Activated CD4-positive, alpha-beta T cell treated with anti-CD3 and anti-CD28 coated beads, Interleukin-2, amount 50 U/mL, for 1 hour (primary cell): ENCODE data around the gene MAML3.

ENCODE experiments used
- DNase-seq: peaks from one replicate; pipeline ENCODE4 v3.0.0-alpha.2; 2020

Gene MAML3

DNA sequence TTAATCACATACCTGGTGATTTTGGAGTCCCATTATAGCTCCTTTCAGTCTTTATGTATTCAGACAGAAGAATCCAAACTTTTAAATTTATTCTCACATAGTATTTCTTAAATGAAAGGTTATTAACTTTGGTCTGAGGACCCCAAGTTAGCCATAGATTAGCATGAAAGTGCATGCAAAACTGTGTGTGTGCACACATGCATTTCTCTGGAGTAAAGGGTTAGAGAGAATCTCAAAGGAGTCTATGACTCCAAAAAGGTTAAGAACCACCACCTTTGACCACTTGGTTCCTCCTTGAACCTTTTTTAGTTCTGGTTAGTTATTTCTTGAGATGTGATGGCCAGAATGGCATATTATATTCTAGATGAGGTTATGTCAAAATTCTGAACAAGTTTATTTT, 386.4 kb downstream of the MAML3 start:
- DNase-seq: no peak

DNA sequence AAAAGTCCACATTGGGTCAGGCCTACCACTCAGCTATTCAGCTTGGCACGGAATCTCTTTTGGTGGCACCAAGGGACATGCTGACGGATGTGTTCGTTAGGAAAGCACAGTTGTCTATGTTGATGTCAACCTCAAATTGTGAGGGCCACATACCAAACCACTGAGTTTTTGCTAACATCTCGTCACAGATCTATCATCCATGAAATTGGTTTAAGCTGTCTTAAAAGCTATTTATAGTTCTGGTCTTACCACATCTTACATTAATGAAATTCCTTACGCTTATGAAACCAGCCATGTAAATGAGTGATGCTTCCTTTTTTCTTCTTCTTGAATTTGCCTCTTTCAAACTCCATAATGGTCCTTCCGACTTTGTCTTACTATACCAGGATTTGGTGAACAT, 386.8 kb downstream of the MAML3 start:
- DNase-seq: no peak

DNA sequence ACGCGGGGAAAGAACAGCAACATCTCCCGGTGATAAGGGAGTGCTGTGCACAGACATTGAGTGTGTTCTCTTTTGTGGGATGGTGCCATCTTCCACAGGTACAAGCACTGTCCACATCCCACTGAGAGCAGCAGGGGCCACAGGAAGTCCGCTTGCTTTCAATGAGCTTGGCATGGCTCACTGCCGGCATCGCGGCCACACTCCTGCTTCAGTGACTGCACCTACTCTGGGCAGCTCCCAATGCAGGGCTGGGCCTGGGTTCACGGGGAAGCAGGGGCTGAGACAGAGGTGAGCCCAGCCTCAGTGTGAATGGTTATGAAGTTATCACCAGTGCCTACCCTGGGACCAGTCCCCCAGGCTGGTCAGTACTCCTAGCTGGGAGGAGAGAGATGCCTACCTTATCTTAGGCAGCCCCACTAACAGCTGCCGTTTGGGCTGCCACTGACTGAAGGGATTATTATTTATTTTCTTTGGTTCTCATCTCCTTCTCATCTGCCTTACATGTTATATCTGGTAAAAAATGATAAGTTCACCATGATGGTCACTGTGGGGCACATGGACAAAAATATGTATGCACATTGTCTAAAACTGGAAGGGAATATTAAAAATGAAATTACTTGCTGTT, 389.2 kb downstream of the MAML3 start:
- DNase-seq: no peak

DNA sequence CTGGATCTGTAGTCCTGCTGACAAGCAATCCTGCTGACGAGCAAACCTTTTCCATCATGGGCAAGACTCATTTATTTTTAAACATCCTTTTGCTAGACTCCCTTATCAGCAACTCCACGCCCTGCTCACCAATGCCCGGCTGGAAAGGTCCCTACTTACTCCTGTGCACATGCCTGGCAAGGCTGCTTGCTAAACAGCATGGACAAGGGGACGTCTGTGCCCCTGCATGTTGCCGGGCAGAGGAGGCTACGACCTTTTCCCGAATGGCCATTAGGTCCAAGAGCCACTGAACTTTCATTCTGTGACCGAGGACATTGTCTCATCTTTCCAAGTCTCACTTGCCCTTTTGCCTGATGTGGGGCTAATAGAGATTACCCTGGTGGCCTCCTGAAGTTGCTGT, 389.8 kb downstream of the MAML3 start:
- DNase-seq: no peak

DNA sequence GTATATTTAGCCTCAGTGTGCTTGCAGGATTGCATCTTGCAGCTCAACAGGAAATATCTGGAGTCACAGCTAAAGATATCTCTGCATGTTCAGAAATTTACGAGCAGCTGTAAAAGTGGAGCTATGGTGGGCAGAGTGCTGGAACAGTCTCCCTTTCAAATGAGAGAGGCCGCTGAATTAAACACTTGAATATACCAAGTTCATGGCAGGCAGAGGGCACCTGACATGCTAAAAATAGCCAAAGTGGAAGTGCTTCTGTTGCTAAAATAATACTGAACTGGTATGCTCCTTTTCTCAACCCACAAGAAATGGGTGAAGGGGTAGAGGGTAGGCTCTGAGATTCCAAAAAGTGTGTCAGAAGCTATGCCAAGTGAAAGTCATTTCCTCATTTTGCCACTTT, 390.3 kb downstream of the MAML3 start:
- no peak for DNase-seq

DNA sequence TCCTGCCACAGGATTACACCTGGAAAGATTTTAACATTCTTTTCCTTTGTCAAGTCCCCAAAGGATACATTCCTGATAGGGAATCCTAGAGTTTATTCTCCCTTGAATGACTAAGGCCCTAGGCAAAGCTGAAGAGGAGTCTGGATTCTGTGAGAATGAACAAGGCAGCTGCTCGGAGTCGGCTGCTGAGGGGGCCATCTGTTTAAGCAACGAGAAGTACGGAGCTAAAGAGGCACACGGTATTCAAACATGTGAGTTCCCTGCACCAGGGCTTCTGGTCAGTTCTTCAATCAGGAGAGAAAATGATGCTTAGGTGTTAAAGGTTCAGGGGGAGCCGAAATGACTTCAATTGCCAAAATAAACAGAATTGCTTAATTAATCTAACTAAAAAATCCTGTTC, 390.8 kb downstream of the MAML3 start:
- no peak for DNase-seq

DNA sequence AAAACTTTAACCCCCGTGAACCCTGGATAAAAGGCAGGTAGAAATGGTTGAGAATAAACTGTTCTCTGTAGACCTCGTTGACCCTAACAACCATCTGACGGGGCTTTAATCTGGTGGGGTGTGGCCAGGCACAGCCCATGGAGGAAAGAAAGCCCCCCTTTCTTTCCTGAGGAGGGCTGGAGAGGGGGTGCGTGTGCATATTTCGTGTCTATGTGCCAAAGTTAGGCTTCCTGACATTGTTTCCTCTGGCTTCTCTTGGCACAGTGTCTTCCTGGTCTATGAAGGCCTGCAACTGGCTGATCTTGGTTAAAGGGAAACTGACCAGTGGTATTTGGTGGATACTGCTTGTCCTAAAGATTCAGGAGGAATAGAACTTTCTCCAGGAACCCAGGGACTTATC, 391.3 kb downstream of the MAML3 start:
- DNase-seq: no peak

DNA sequence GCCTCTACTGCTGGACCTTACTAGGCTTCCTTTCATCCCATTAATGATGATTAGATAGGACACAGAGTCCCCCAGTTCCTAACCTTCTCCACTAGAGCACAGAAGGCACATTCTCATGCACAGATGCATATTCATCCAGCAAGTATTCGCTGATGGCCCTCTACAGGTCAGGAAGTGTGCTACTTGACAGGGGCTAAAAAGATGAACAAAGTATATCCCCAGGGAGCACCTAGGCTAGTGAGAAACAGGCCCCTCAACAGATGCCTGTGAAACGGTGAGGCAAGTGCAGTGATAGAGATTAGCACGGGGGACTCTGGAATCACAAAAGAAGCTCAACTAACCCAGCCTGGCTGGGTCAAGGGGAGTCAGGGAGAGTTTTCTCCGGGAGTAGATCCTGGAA, 392.5 kb downstream of the MAML3 start:
- DNase-seq: no peak

DNA sequence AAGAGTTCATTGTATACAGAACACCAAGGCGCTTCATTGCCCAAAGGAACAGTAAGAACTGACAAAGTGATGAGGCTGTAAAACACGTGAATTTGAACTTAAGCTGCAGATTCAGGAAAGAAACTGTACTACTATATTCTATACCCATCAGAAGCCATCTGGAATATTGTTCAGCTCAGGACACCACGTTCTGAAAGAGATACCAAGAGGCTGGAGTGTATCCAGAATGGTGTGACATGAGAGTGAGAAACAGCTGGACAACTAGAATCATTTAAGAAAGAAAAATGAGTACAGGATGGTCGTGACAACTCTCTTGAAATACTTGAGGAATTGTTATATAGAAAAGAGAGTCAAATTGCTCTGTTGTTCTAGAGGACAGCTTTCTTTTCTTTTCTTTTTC, 393.4 kb downstream of the MAML3 start:
- DNase-seq: no peak

DNA sequence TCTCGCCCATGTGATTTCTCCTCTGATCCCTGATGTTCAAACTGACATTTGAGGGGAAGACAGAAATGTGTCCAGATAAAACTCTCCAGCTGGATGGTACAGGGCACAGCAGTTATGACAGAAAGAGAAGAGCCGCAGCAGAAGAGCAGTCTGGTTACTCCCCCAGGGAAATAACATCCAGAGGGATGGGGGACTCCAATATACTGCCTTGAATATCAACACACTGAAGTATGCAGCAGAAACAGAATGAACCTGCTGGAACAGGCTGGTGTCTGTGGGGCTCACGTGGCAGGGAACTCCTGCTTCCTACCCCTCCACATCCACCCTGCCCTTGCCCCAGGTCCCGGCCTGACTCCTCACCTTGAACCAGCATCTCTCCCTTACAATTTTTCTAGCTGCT, 394.9 kb downstream of the MAML3 start:
- DNase-seq: no peak

DNA sequence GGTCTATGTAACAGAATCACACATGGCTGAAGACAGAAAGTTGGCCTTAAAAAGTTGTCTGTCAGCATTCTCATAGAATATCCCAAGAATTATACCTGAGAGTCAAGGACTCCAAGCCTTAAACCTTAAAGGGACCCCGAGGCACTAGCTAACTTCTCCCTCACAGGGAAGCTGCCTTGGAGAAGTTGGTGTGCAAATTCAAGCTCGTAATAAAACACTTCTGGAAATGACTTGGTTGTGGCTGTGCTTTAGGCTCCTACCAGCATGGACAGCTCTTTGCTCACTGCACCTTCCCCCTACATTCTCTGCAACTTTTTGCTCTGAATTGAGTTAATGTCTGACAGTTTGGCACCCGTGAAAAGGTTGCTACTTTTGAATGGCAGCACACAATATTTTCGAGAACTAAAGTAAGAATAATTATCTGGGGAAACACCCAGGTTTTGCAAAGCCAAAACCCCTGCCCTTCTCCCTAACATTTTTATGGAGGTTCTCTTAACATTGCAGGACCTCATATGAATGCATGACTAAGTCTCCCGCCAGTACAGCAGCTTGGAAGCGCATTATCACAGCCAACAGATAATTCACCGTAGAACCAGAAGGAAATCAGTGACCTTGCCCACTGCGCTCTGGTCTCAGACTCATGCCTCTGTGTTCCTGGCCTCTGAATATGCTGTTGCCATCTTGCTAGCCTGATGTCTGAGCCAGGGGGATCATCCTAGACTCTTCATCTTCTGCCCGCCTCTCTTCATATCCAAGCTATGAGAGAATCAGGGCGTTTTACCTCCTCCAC, 397.4 kb downstream of the MAML3 start:
- no peak for DNase-seq

DNA sequence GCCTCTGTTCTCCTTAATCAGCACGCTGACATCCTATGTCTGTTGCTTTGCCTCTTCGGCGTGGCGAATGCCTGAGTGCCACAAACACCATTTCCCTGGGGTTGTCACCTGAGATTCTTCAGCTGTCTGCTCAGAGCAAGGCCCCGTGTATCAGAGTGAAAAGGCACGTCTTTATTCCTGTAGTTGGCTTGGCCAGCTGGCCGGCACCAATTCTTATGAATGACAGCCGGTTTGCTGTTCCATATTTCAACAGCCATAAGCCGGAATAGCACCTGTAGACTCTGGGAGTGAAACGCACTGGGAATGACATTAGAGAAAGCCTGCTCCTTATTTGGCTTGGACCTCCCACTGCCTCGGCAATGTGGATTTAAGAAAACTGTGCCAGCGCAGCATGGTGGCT, 399.0 kb downstream of the MAML3 start:
- no peak for DNase-seq

DNA sequence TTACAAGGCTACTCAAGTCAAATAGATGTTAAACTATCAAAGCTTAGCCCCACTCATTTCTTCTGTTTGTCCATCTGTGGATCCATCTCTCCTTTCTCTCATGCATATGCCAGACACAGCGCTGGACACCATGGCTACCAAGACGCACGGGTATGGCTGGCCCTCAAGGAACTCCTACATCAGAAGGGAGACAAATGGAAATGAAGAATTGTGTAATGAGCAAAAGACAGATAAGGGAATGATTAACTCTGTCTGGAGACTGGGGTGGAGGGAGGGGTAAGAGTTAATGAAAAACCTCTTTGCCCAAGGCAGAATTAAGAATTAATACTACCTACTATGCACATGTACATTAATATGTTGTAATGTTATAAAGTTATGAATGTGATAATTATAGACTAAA, 400.3 kb downstream of the MAML3 start:
- DNase-seq: no peak

DNA sequence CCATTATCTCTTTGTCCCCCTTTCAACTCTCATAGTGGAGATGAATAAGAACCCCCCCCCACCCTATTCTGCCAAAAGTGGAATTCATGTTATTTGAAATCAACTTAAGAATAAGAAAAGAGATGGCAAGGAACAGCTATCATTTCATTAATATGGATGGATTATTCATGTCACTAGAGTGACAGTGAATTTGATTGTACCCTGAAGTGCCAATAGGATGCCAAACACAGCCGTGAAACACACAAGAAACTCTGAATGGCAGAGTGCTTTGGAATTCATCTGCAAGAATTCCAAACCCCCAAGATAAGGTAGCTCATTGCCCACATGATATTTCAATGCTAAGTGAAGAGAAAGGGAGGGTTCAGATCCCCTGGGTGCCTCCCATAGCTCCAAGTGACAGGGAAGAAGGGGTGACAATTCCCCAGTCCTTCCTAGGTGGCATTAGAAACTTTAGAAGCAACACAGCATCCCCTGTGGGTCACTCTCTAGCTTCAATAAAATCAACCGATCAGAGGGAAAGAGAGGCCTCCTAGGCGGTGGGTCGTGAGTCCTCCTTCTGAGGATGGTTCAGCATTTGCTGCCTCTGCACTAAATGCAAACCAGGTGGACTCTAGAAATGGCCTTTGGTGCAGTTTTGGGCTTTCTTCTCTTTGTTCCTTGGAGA, 404.0 kb downstream of the MAML3 start:
- no peak for DNase-seq

DNA sequence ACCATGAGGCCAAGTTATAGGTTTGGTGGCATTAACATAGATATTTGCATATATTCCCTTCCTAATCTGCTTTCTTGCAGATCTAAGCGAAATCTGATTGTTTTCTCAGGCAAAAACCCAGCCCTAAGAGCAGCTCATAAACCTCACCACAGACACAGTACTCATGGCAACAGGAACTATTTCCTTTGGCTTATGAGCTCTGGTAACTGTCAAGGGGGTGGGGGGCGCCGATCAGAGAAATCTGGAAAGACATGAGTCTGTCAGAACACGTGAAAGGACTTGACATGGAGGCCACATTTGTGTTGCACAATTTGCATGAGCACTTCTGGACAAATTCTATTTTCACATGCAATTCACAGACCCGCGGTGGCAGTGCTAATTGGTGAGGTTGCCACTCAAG, 404.6 kb downstream of the MAML3 start:
- no peak for DNase-seq

DNA sequence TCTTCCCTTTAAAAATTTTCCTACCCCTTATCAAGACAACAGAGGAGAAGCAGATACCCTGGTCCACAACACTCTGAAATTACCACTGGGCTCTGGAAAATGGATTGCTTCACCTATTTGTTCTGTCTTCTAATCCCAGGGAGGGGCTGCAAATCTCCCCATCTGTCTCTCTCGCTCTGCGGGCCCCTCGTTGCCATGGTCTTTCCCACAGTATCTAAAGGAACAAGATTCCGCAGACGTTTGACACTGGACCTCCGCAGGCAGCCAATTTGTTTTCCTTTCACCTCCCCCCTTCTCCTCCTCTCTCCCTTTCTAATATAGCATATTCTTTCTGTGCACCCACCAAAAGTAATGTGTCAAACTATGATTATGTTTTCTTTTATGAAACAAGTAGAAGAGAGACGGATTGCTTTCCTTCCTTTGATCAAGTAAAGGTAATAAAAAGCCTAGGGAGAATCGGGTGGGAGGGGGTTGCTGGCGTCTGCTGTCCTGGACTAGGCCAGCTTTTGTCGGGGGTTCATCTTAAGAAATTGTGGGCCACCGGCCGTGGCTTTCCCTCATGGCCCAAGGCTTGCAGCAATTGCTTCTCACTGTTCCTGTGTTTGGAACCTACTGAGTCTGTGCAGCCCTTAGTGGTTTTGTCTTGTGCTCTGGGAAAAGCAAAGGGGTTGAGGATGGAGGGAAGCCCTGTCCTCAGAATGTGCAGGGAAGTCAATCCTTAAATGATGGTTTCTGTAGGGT, 407.4 kb downstream of the MAML3 start:
- DNase-seq: no peak

DNA sequence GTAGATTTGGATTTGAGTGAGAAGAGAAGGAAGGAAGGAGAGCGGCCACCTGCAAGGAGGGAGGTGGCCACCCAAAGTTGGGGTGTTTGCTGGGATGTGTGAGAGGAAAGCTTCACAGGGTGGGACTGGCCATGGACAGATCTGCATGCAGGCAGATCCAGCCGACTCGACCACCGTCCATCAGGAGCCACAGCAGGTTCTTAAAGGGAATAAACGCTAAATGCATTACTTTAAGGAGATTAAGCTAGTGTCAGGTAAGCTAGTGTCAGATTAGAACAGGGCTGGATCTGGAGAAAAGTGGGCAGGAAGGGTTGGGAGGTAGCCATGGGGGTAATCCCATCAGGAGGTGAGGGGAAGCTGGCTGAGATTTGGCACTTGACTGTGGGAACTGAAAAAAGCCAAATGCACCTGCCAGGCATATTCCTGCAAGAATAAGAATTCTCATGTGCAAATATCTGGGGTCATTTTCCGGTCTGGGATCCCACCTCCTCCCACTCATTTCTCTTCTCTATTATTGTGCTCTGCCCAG, 408.8 kb downstream of the MAML3 start:
- DNase-seq: no peak

DNA sequence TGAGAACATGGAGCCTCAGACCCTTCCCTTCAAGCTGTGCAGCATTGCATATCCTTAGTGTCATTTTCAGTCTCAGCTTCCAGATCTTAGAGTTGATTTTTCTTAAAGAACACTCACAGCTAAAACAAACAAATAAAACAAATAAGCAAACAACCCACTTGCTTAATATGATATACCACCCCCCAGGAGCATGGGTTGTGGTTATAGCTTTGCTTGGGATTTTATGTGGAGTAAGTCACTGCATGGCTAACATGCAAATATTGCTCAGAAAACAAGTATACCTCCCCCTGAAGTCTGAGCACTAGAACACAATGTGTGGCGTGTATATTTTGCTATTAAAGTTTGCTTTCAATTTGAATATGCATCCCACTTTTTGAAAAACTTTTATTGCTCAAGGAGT, 409.8 kb downstream of the MAML3 start:
- no peak for DNase-seq

DNA sequence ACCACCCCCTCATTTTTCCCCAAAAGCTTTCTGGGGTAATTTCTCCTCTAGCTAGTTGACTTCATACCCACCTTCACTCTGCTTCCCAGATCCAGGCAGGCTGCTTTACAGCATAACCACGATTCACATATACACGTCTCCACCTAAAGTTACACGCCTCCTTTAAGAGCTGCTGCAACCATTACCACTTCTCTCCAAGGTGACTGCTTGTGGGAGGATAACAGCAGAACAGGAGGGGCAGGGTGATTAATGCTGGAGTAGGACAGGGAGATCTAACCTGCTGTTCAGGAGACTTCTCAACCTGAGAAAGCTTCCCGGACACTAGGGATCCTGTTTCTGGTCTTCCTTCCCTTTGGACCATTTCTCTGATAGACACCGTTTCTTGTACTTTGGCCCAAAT, 411.0 kb downstream of the MAML3 start:
- no peak for DNase-seq

DNA sequence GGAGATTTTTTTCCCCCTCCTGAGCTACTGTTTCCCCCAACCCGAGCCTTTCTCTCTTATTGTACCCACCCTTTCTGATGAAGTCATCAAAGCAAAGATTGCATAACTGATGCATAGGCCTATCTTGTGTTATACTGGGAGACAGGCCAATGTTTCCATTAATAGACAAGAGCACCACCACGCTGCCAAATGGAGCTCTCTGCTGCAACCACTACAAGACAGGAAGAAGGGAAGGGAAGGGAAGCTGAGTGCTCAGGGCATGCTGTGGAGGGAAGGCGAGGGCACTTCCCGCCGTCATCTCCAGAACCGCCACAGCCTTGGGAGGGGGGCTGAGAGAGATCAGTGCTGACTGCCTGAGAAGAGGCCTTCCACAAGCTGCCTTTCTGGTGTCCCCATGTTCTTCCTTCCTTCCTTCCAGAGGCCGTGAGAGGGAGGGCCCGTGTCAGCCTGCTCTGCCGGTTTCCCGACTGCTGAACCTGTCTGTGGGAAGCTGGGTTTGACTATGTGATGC, 413.4 kb downstream of the MAML3 start:
- no peak for DNase-seq

DNA sequence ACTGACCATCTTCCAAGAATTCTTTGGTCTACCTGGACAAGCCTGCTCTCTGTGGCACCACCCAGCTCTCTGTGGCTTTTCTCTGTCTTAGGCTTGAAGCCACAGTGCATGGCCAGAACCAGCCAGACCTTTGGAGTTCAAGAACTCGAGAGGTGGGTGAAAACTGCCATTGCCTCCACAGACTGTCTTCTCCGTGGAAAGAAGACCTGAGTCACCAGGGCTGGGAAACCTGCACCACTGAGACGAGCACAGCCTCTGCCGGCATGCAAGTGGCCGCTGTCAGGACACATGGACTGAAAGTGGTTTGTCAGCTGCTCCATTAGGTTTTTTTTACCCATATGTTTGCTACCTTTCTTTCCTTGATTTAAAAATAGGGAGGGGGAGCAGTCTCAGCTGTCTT, 413.9 kb downstream of the MAML3 start:
- DNase-seq: no peak

DNA sequence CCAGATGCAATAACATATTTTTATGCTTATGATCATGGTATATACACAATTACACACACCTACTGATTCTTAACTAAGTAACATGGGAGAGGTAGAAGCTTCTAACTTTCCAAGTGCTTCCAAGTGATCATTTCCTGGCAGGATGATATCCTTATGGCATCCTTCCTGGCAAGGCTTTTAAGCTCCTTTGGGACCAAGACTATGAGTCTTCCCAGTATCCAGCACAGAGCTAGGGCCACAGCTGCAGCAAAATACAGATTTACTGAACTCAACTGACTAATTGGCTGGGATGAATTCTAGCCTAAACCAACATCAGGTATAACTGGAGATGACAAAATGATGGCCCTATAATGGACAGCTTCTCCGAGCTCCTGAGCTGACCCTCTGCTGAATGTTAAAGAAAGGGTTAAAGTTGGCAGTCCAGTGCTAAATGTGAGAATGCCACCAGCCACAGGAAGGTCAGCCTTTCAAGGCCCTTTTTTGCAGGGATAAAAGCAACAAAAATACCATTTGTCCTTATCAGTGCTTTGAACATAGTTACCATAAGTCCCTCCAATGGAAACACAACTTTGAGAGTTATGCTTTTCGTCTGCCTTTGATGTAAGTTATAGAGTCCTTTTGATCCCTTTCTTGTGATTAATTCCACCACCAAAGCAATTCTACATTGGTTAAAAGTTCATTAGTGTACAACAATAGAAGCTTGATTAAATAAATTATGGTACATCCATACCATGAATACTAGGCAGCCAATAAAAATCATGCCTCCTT, 415.0 kb downstream of the MAML3 start:
- no peak for DNase-seq
